BE2C (cell line): ENCODE results near the gene CNOT6L.

Source experiments
- DNase-seq: peaks from one replicate; pipeline ENCODE4 v3.0.0-alpha.2; 2020
- H3K27me3 ChIP-seq: fragments of 250-450 bp; sonication (Bioruptor Pico); 2 replicates; pipeline ENCODE4 v1.5.1; 2020; ENCODE audit warnings: mild to moderate bottlenecking
- H3K36me3 ChIP-seq: fragments of 250-450 bp; sonication (Bioruptor Pico); 2 replicates; pipeline ENCODE4 v1.5.1; 2020; ENCODE audit warnings: mild to moderate bottlenecking
- H3K4me1 ChIP-seq: fragments of 250-450 bp; sonication (Bioruptor Pico); 2 replicates; pipeline ENCODE4 v1.5.1; 2020
- H3K4me3 ChIP-seq: 2 replicates; pipeline ENCODE4 v1.5.1; 2011; ENCODE audit warnings: low read depth, low read length
- H3K9me3 ChIP-seq: fragments of 250-450 bp; sonication (Bioruptor Pico); 2 replicates; pipeline ENCODE4 v1.5.1; 2020
- CTCF ChIP-seq: IDR thresholded peaks from 2 replicates; pipeline ENCODE4 v1.5.1; 2012; ENCODE audit warnings: mild to moderate bottlenecking, low read depth, low read length

The CNOT6L gene

DNA sequence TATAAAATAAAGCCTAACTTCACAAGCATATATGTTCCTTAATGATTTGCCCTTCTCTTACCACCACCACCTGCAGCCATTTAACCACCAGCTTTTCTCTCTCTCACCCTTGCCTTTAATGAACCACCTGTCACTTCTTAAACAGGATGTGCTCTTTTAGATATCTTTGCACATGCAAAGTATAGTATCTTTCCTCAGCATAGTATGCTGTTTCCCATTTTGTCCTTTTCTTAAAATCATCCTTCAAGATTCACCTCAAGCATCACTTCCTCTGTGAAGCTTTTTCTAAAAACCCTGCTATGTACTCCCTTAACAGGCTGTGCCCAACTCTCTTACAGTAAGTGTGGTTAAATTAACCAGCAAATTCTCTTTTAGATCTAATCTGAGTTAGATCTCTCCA is 8.2 kb upstream of the CNOT6L start:
- TF ChIP-seq CTCF: no peak
- Histone ChIP-seq H3K4me1 (no peaks in the 10 kb centered on the region), H3K27me3 (no peaks in the 10 kb centered on the region), H3K4me3 (no peak overlapping the region), H3K9me3 (no peaks in the 10 kb centered on the region), H3K36me3 (no peaks in the 10 kb centered on the region)
- no peak for DNase-seq

- Histone ChIP-seq H3K9me3 (no peaks in the 10 kb centered on the region), H3K4me3 (no peak overlapping the region), H3K36me3 (no peaks in the 10 kb centered on the region), H3K27me3 (no peaks in the 10 kb centered on the region), H3K4me1 (no peaks in the 10 kb centered on the region)
- TF ChIP-seq CTCF: no peak
- DNase-seq: no peak
These were observed 7.1 kb upstream of the CNOT6L start for GRCh38 chr4:77826275-77826674.

DNA sequence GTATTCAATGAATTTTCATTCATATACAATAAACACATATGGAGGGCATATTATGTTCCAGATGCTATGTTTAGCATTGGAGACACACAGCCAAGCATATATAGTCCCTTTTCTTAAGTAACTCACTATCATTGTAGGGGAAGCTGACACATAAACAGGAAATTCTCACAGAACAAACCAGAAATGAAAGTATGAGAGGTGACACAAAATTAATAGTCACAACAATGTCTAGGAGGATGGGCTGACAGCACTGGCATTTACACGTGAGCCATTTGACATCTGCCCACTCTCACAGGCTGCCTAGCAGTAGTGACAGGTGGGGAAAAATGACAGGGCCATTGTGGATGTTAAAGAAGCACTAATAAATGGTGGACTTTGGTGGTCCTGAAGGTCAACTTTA is 2.6 kb upstream of the CNOT6L start:
- TF ChIP-seq CTCF: no peak
- Histone ChIP-seq H3K9me3 (no peaks in the 10 kb centered on the region), H3K4me1 (no peaks in the 10 kb centered on the region)

GRCh38 chr4:77820649-77821561 is 1.7 kb upstream of the CNOT6L start:
- H3K27me3 ChIP-seq: no peaks in the 10 kb centered on the region
- H3K4me1 ChIP-seq: no peaks in the 10 kb centered on the region
- no peak for DNase-seq
- H3K36me3 ChIP-seq: no peaks in the 10 kb centered on the region
- TF ChIP-seq CTCF: no peak
- peak overlapping the region; percentile 90 for H3K4me3 ChIP-seq
- H3K9me3 ChIP-seq: no peaks in the 10 kb centered on the region

More for the DNA sequence above, 2.6 kb upstream of the CNOT6L start:
- no peak overlapping the region for H3K4me3 ChIP-seq
- H3K27me3 ChIP-seq: no peaks in the 10 kb centered on the region
- no peak for DNase-seq
- H3K36me3 ChIP-seq: no peaks in the 10 kb centered on the region

- Histone ChIP-seq H3K4me3 (peak overlapping the region; percentile 90), H3K4me1 (no peaks in the 10 kb centered on the region), H3K36me3 (no peaks in the 10 kb centered on the region), H3K27me3 (no peaks in the 10 kb centered on the region), H3K9me3 (no peaks in the 10 kb centered on the region)
- peak; percentile 94 for DNase-seq
- no peak for TF ChIP-seq CTCF
These were observed 878 bp upstream of the CNOT6L start for GRCh38 chr4:77819843-77820648.
